BLaER1 treated with 17β-estradiol and CSF1 and Interleukin-3, amounts not matched to agents 10 nM and 100 nM (cell line): Measurements from ENCODE around the gene BCL6.

ENCODE experiments used
- H3K27ac ChIP-seq, 11 experiments: shearing (Covaris generic); formaldehyde crosslinking; 2 replicates each; pipeline ENCODE4 v1.8.1; 2022
- H3K27me3 ChIP-seq, 11 experiments: shearing (Covaris generic); formaldehyde crosslinking; 2 replicates each; pipeline ENCODE4 v1.8.1; 2022
- H3K36me3 ChIP-seq, 11 experiments: shearing (Covaris generic); formaldehyde crosslinking; 2 replicates each; pipeline ENCODE4 v1.8.1; 2022
- H3K4me1 ChIP-seq, 10 experiments: shearing (Covaris generic); formaldehyde crosslinking; 2 replicates each; pipeline ENCODE4 v1.8.1; 2022
- H3K4me2 ChIP-seq, 11 experiments: shearing (Covaris generic); formaldehyde crosslinking; 2 replicates each; pipeline ENCODE4 v1.8.1; 2022
- H3K4me3 ChIP-seq, 10 experiments: shearing (Covaris generic); formaldehyde crosslinking; 2 replicates each; pipeline ENCODE4 v1.8.1; 2022
- H3K9ac ChIP-seq, 11 experiments: shearing (Covaris generic); formaldehyde crosslinking; 2 replicates each; pipeline ENCODE4 v1.8.1; 2022
- H3K9me3 ChIP-seq, 11 experiments: shearing (Covaris generic); formaldehyde crosslinking; replicated peaks in 1 of 11; 2 replicates each; pipeline ENCODE4 v1.8.1; 2022
- H4K20me1 ChIP-seq, 11 experiments: shearing (Covaris generic); formaldehyde crosslinking; 2 replicates each; pipeline ENCODE4 v1.8.1; 2022
- Cebpa-rat ChIP-seq, 11 experiments: shearing (Covaris generic); IDR thresholded peaks; 2 replicates each; pipeline ENCODE4 v1.8.1; 2022

BCL6 gene

GRCh38 chr3:187719628-187720336 lies 25.5 kb downstream of the BCL6 start:
- Histone ChIP-seq H3K4me2 (no peak overlapping the region), H4K20me1 (peaks cover 3 to 53% (median 27%) of the 10 kb centered on the region in 11 experiments; a peak in 17 of 22 replicates), H3K27ac (peak overlapping the region in 1 of 11 experiments; percentile 15; a peak in 2 of 22 replicates), H3K9me3 (no peaks in the 10 kb centered on the region), H3K27me3 (no peaks in the 10 kb centered on the region), H3K4me3 (no peak overlapping the region), H3K36me3 (peaks cover 42 to 49% (median 45%) of the 10 kb centered on the region in 11 experiments), H3K4me1 (peaks cover 9 to 13% (median 10%) of the 10 kb centered on the region in 10 experiments), H3K9ac (0 out of 22 replicates have a peak overlapping the region, but pooled peaks of 1 of the 11 experiments have one; percentile 25)
- no peak for TF ChIP-seq Cebpa-rat (IDR thresholded peaks at IDR 0.05)

GRCh38 chr3:187718802-187719201 lies 26.5 kb downstream of the BCL6 start:
- Histone ChIP-seq H3K4me3 (no peak overlapping the region), H3K27ac (no peak overlapping the region), H3K4me1 (peaks cover 12 to 16% (median 14%) of the 10 kb centered on the region in 10 experiments), H3K9ac (no peak overlapping the region), H3K4me2 (no peak overlapping the region), H3K9me3 (no peaks in the 10 kb centered on the region), H4K20me1 (peaks cover 0 to 43% (median 19%) of the 10 kb centered on the region in 11 experiments; a peak in 12 of 22 replicates), H3K36me3 (peaks cover 33 to 39% (median 35%) of the 10 kb centered on the region in 11 experiments), H3K27me3 (no peaks in the 10 kb centered on the region)
- no peak for TF ChIP-seq Cebpa-rat (IDR thresholded peaks at IDR 0.05)

DNA sequence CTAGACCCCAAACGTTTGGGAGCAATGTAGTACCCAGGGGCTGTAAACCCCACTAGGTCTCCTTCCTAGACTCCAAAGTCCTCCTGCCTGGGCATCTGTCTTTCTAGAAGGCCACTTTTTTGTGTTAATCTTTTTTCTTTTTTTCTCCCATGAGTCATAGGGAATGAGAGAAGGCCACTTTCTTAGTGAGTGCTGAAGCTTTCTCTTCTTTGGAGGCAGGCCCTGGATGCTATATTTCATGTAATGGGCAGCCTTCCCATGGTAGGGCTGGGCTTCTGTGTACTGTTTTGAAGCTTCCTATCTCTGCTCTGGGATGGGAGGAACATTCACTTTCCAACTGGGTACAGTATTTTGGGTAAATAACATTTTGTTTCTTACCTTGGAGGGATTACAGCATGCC lies 27.7 kb downstream of the BCL6 start:
- Histone ChIP-seq H3K4me2 (no peak overlapping the region), H3K27ac (no peak overlapping the region), H3K4me1 (peaks cover 12 to 16% (median 14%) of the 10 kb centered on the region in 10 experiments), H3K27me3 (no peaks in the 10 kb centered on the region), H4K20me1 (peaks cover 0 to 31% (median 13%) of the 10 kb centered on the region in 11 experiments; a peak in 11 of 22 replicates), H3K4me3 (no peak overlapping the region), H3K9ac (no peak overlapping the region), H3K9me3 (0 out of 22 replicates have a peak, but pooled peaks cover 0 to 5% (median 0%) of the 10 kb centered on the region in 11 experiments), H3K36me3 (peaks cover 20 to 27% (median 22%) of the 10 kb centered on the region in 11 experiments)
- TF ChIP-seq Cebpa-rat (IDR thresholded peaks at IDR 0.05), result no peak

- Histone ChIP-seq H3K4me1 (peaks cover 12 to 16% (median 14%) of the 10 kb centered on the region in 10 experiments), H3K27ac (0 out of 22 replicates have a peak overlapping the region, but pooled peaks of 1 of the 11 experiments have one; percentile 11), H3K9ac (no peak overlapping the region), H3K36me3 (no peaks in the 10 kb centered on the region), H4K20me1 (peaks cover 0 to 4% (median 0%) of the 10 kb centered on the region in 11 experiments; a peak in 2 of 22 replicates), H3K27me3 (no peaks in the 10 kb centered on the region), H3K9me3 (0 out of 22 replicates have a peak, but pooled peaks cover 0 to 5% (median 0%) of the 10 kb centered on the region in 11 experiments), H3K4me2 (peak overlapping the region; percentile 31 to 71 (median 57)), H3K4me3 (no peak overlapping the region)
- TF ChIP-seq Cebpa-rat (IDR thresholded peaks at IDR 0.05), result no peak
Measured at GRCh38 chr3:187714404-187714979, 30.8 kb downstream of the BCL6 start.

DNA sequence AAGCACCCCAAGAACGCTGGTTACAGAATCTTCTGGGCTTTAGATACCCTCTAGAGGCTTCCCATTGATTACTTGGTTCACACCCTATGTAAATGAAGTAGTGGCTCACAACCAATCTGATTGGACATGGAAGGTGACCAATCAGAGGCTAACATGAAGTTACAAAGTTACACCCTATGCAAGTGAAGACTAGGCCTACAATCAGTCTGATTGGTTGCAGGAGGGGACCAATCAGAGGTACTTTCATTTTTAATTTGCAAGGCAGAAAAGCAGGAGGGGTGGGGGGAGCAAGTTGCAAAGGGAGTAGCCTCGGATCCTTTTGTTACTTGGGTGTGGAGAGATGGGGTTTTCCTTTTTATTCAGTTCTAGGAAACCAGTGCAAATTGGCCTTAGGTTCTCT lies 31.8 kb downstream of the BCL6 start:
- H3K9me3 ChIP-seq, result 0 out of 22 replicates have a peak, but pooled peaks cover 0 to 5% (median 0%) of the 10 kb centered on the region in 11 experiments
- no peaks in the 10 kb centered on the region for H3K27me3 ChIP-seq
- H4K20me1 ChIP-seq, result no peaks in the 10 kb centered on the region
- H3K4me3 ChIP-seq, result no peak overlapping the region
- no peak overlapping the region for H3K27ac ChIP-seq
- no peaks in the 10 kb centered on the region for H3K36me3 ChIP-seq
- H3K9ac ChIP-seq, result no peak overlapping the region
- no peak overlapping the region for H3K4me2 ChIP-seq
- peaks cover 12 to 16% (median 14%) of the 10 kb centered on the region in 10 experiments for H3K4me1 ChIP-seq
- no peak for TF ChIP-seq Cebpa-rat (IDR thresholded peaks at IDR 0.05)

GRCh38 chr3:187709155-187709554 lies 36.1 kb downstream of the BCL6 start:
- TF ChIP-seq Cebpa-rat (IDR thresholded peaks at IDR 0.05), result no peak
- no peaks in the 10 kb centered on the region for H3K27me3 ChIP-seq
- H3K36me3 ChIP-seq, result no peaks in the 10 kb centered on the region
- H3K9me3 ChIP-seq, result 0 out of 22 replicates have a peak, but pooled peaks cover 0 to 5% (median 0%) of the 10 kb centered on the region in 11 experiments
- H3K4me2 ChIP-seq, result no peak overlapping the region
- no peak overlapping the region for H3K27ac ChIP-seq
- H3K4me3 ChIP-seq, result no peak overlapping the region
- H3K4me1 ChIP-seq, result peaks cover 0 to 8% (median 0%) of the 10 kb centered on the region in 10 experiments; a peak in 1 of 20 replicates
- no peaks in the 10 kb centered on the region for H4K20me1 ChIP-seq
- H3K9ac ChIP-seq, result no peak overlapping the region

GRCh38 chr3:187708696-187709095 lies 36.6 kb downstream of the BCL6 start:
- no peak for TF ChIP-seq Cebpa-rat (IDR thresholded peaks at IDR 0.05)

GRCh38 chr3:187706971-187707370 lies 38.3 kb downstream of the BCL6 start:
- Histone ChIP-seq H3K27ac (no peak overlapping the region), H3K36me3 (no peaks in the 10 kb centered on the region), H3K9me3 (no peaks in the 10 kb centered on the region), H3K4me1 (peaks cover 0 to 8% (median 0%) of the 10 kb centered on the region in 10 experiments; a peak in 1 of 20 replicates), H3K4me2 (peak overlapping the region in 1 of 11 experiments; percentile 26; a peak in 2 of 22 replicates), H3K9ac (no peak overlapping the region), H3K27me3 (no peaks in the 10 kb centered on the region), H4K20me1 (no peaks in the 10 kb centered on the region), H3K4me3 (no peak overlapping the region)
- no peak for TF ChIP-seq Cebpa-rat (IDR thresholded peaks at IDR 0.05)

More at GRCh38 chr3:187708696-187709095, 36.6 kb downstream of the BCL6 start:
- no peaks in the 10 kb centered on the region for H3K36me3 ChIP-seq
- no peak overlapping the region for H3K4me3 ChIP-seq
- H3K27me3 ChIP-seq, result no peaks in the 10 kb centered on the region
- H3K4me1 ChIP-seq, result peaks cover 0 to 8% (median 0%) of the 10 kb centered on the region in 10 experiments; a peak in 1 of 20 replicates
- H3K4me2 ChIP-seq, result no peak overlapping the region
- no peak overlapping the region for H3K27ac ChIP-seq
- no peaks in the 10 kb centered on the region for H4K20me1 ChIP-seq
- 0 out of 22 replicates have a peak, but pooled peaks cover 0 to 5% (median 0%) of the 10 kb centered on the region in 11 experiments for H3K9me3 ChIP-seq
- H3K9ac ChIP-seq, result no peak overlapping the region

DNA sequence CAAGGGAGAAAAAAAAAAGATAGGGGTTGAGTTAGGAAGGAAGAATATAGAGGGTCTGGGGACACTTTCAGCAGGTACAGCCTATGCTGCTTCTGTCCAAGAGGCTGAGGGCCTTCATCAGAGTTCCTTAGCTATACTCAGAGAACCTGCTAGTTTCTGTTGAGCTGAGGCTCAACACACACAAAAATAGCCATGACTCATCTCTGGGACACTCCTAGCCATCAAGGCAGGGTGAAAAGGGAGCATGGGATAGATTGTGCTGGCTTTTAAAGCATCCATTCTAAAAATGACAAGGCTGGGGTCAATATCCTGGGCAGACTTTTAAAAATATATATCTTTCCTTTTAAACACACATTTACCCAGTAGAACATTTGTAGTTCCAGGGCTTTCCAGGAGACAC lies 40.1 kb downstream of the BCL6 start:
- H3K4me3 ChIP-seq, result no peak overlapping the region
- TF ChIP-seq Cebpa-rat (IDR thresholded peaks at IDR 0.05), result no peak
- no peak overlapping the region for H3K9ac ChIP-seq
- peaks cover 0 to 8% (median 0%) of the 10 kb centered on the region in 10 experiments; a peak in 1 of 20 replicates for H3K4me1 ChIP-seq
- no peak overlapping the region for H3K4me2 ChIP-seq
- H3K27ac ChIP-seq, result no peak overlapping the region
- H3K36me3 ChIP-seq, result no peaks in the 10 kb centered on the region
- H4K20me1 ChIP-seq, result no peaks in the 10 kb centered on the region
- no peaks in the 10 kb centered on the region for H3K27me3 ChIP-seq
- H3K9me3 ChIP-seq, result no peaks in the 10 kb centered on the region
